GM21717 (cell line): ENCODE data around the gene ANKRD40.
"Not testable (repeated sequence)": the region's sequence is repeated elsewhere in the genome, so short reads cannot be mapped to it uniquely, and the experiment has no call there.

ENCODE experiments used
- ATAC-seq: cut with Tn5 transposase; IDR thresholded peaks from one replicate; pipeline ENCODE4 v1.9.1; 2021; ENCODE audit warnings: mild to moderate bottlenecking, moderate library complexity; ENCODE audit not compliant: unreplicated experiment

Gene ANKRD40

DNA sequence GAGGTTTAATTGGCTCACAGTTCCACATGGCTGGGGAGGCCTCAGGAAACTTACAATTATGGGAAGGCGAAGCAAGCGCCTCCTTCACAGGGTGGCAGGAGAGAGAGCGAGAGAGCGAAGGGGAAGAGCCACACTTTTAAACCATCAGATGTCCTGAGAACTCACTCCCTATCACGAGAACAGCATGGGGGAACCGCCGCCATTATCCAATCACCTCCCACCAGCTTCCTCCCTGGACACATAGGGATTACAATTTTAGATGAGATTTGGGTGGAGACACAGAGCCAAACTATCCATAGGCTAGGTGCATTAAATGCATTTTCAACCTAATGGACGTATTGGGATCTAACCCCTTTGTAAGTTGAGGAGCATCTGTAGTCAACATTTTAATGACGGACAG, 4.9 kb upstream of the ANKRD40 start:
- ATAC-seq = no peak

DNA sequence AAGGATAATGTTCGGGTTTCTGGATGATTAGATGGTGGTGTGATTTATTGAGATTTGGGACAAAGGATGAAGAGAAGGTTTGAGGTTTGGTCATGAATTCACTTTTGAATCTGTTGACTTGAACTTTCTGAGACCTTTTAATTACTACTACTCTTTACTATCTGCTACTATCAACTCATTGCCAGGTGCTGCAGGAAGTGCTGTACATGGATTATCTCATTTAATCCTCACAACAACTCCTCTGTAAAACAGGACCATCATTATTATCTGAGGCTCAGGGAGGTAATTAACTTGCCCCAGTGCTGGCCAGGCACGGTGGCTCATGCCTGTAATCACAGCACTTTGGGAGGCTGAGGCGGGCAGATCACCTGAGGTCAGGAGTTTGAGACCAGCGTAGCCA, 2.9 kb upstream of the ANKRD40 start:
- ATAC-seq = no peak

GRCh38 chr17:50710025-50710424, 2.3 kb upstream of the ANKRD40 start:
- ATAC-seq = no peak

DNA sequence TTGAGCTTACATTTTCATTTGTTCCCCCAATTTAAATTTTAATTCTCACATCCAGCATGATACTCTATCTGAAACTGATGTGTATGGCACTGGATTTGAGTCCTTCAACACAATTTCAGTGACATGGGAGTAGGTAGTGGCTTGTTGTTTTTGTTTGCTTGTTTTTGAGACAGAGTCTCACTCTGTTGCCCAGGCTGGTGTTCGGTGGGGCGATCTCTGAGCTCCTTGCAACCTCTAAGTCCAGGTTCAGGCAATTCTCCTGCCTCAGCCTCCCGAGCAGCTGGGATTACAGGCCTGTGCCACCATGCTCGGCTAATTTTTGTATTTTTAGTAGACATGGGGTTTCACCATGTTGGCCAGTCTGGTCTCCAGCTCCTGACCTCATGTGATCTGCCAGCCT, 1.3 kb upstream of the ANKRD40 start:
- not testable (repeated sequence) for ATAC-seq

DNA sequence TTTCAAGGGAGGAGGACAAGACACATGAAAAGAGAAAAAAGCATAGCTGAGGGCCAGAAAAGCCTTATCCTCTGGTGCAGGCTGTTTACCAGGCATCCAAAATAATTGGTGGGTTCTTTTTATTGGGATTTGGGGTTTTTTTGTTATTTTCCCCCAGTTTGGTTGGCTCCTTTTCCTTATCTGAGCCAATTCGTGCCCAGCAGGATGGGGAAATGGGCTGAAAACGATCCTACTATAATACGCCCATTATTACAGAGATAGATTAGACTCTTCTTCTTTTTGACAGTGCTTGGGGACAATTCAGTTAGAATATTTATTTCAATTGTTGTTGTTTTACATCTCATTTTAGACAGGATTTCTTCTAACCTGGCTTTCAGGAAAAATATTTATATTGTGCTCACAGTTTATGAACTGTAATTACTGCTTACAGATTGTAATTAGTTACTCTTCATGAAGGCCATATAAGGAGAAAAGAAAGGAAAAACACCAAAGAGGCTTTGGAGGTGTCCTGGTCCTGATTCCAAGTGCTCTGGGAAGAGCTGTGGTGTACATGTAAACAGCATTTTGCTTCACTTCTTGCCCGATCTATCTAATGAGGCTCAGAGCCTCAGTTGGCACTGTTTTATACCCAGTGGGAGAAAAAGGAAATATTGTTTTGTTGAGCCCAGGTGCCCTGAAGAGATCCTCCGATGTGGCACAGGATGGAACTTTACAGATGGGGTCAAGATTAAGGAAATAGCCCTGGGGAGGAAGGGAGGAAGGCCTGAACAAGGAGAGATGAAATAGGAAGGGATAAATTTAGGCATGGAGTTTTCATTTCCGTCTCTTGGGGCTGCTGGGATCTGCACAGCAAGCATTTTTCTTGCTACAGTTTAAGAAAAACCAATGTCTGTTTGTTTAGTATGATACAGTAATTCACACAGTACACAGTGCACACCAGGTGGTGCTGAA, 611 bp upstream of the ANKRD40 start:
- no peak for ATAC-seq

- ATAC-seq = no peak
Measured at GRCh38 chr17:50703162-50703561, 4.6 kb downstream of the ANKRD40 start.

DNA sequence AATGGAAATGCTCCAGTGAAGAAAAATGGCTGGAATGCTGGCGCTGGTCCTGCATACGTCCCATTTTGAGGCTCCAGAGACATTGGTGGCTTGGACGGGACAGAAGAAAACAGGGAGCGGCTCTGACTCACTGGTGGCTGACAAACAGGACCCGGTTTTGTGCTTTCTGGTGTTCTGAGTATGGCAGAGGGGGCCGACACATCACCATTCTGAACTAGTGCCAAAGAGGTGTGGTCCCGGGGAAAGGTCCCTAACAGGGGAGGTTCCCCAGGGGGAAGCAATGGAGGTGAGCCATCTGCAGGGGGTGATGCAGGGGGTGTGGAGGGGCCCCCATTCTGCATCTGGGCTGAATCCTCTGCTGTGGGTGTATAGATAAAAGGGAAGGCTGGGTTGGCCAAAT, 8.3 kb downstream of the ANKRD40 start:
- no peak for ATAC-seq

- no peak for ATAC-seq
Measured at GRCh38 chr17:50697663-50698272, 9.9 kb downstream of the ANKRD40 start.

- no peak for ATAC-seq
Measured at GRCh38 chr17:50697062-50697461, 10.7 kb downstream of the ANKRD40 start.

DNA sequence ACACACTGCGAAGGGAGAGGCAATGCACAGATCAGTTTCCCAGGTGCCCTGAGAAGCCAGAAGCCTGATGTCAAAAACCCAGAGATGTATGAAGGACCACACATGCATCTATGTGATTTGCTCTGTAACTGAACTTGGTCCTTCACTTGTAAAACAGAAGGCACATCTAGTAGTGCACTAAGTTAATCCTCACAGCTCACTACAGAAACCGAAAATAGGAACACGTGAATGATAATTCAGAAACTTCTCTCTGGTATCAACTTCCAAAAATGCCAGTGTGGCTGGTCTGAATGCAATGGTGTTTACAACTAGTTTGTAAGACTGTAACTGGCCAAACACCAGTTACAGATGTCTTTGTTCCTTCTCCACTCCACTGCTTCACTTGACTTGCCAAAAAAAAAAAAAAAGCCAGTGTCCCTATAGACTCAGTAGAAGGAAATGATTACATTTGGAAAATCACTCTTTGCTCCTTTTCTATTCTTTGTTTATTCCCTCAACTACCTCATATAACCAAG, 11.3 kb downstream of the ANKRD40 start:
- no peak for ATAC-seq

DNA sequence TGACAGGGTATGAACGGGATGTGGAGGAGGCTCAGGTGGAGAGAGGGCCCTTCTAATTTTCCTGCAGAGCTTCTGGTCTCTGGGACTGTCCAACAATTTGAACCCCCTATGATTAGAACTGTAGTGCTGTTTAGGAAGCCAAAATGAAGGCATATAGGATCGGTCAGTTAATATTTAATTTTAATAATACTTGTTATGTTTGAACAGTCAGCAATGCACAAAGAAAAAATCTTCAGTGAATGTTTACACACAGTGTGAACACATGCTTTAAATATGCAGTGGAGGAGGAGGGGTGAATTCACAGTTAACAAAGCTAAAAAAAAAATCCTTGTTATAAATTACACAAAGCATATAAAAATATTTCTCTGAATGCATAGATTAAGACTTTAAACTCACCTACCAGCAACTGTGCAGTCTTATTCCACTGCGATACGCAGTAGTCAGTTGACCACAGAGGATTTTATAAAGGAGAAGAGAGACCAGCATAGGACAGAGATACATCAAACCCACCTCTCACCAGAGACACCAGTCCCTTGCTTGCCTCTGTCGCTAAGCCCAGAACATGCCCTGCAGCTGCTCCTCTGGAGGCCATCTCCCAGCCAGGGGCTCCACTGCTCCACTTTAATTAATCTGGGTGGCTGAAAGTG, 14.6 kb downstream of the ANKRD40 start:
- ATAC-seq = no peak

DNA sequence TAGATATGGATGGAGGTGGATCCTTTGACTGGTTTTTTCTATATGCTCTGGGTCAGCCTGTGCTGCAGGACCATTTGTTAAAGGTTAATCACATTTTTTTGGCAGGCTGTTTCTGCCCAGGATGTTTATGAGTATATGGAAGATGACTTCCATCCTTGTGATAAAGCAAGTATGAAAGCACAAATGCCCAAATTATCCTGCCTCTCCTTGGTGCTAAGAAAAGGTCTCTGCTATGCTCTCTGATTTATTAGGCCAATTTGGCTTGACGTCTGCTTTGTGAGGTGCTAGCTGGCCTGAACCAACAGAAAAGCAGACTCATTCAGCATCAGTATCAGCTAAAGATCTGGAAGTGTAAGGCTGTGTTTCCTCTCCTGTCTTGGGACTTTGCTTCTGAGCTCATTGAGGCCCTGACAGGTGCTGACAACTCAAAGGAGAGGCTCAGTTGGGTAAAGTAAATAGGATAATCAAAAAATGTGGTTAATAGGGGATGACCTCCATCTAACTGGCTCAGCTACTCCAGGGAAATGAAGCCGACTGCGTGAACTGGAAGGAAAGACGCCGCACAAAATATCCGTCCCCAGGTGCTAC, 15.2 kb downstream of the ANKRD40 start:
- ATAC-seq = no peak

DNA sequence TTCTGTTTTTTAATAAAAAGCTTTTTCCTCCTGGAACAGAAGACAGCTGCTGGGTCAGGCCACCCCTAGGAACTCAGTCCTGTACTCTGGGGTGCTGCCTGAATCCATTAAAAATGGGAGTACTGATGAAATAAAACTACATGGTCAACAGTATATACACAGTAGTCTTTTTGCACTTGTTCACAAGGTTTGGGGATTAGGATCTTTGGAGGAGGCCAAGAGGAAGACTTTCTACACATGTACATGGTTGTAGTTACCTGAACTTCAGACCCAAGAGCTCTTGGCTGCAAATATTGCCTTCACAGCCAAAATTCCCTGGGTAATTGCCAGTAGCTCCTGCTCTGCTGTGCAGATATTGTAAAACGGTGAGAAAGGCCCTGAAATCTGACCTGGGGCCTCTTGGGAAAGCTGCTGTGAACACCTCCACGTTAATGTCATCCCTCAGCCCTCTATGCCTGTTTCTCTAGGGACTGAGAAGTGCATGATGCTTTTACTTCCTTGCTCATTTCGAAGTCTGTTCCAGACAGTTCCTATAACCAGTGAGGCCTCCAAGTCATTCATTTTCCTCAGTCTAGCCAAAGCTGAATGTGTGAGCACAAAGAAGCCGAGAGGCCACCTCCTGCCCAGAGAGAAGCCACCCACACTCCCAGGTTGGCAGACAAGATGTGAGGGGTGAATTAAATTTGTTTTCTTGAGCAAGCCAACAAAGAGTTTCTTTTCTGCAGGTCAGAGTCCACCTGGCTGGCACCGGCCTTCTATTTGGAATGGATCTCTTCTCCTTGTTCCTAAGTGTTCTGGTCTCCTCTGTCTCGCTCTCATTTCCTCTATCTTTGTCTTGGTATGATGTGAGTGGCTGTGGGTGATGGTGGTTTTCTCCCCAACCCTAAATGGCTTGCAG, 15.9 kb downstream of the ANKRD40 start:
- no peak for ATAC-seq

DNA sequence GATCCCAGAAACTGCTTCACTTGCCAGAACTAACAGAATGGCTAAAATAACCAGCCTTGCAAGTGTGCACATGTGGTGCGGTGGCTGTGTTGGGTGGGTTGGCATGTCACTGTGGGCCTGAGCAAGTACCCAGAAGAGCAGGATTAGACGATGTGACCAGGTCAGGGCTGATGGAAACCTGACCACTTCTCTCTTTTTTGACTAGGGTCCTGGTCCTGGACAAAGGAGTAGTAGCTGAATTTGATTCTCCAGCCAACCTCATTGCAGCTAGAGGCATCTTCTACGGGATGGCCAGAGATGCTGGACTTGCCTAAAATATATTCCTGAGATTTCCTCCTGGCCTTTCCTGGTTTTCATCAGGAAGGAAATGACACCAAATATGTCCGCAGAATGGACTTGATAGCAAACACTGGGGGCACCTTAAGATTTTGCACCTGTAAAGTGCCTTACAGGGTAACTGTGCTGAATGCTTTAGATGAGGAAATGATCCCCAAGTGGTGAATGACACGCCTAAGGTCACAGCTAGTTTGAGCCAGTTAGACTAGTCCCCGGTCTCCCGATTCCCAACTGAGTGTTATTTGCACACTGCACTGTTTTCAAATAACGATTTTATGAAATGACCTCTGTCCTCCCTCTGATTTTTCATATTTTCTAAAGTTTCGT, 16.7 kb downstream of the ANKRD40 start:
- no peak for ATAC-seq

DNA sequence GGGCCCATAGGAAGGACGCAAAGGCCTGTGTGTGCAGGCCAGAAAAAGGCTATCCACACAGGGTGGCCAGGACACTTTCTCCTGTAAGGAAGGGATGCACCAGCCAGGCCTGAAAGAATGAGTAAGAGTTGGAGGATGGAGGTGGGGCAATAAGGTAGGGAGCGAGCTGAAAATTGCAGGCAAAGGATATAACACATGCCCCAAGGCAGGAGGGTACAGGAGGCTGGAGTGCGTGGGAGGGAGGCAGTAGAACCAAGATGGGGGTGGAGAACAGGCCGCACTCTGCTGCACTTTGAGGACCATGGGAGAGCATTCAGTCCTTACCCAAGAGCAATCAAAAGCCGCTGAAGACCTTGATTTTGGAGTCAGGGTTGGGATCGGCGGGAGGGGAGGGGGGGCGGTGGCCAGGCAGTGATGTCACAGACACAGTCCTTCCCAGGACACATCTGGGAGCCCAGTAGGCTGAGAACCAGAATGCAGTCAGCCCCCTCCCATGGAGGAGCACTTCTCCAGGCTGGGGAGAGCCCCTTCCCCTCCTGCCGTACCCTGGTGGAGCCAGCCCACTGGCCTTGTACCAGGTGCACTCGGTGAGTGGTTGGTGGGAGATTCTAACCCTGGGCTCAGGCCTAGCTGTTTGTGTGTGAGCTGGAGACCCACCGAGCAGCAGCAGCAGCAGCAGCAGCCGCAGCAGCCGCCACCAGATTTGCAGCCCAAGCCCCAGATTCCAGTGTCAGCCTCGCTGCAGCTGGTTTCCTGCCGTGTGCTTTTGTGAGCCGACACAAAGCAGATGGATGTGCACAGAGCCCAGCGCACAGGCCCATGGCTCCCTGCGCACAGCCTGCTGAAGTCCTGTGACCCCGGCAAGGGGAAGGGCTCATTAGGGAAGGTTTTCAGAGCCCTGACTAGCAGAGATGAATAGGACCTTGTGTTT, 17.5 kb downstream of the ANKRD40 start:
- no peak for ATAC-seq

GRCh38 chr17:50689251-50689650, 18.5 kb downstream of the ANKRD40 start:
- no peak for ATAC-seq

- ATAC-seq = no peak
Measured at GRCh38 chr17:50688245-50688644, 19.5 kb downstream of the ANKRD40 start.

- ATAC-seq = no peak
Measured at GRCh38 chr17:50687200-50688066, 20.3 kb downstream of the ANKRD40 start.
